Measurements from ENCODE around the gene CPA3. TPM values are rescaled to one million over a fixed set of nuclear protein-coding genes. Genes with fewer than 3 reads are reported as not detected.

CPA3 gene
- total and polyA plus RNA-seq, 2 donors (not counting 1 experiment from before 2014, with no cell fraction given): 0.17 TPM; not detected in 1

- Histone ChIP-seq H3K27ac (ENCODE audit: insufficient read depth, low read length) (no peak overlapping the region), H3K79me2 (ENCODE audit: control insufficient read depth, insufficient read depth, low read length) (no peaks in the 10 kb centered on the region), H3K4me2 (ENCODE audit: extremely low read depth, insufficient read depth, low read length) (no peak overlapping the region), H2AFZ (ENCODE audit: low read length) (no peak overlapping the region), H3K36me3 (ENCODE audit: control insufficient read depth, insufficient read depth, low read length) (no peaks in the 10 kb centered on the region), H3K27me3 (ENCODE audit: control insufficient read depth, insufficient read depth, low read length) (no peaks in the 10 kb centered on the region), H4K20me1 (ENCODE audit: control insufficient read depth, extremely low read depth, insufficient read depth, low read length) (no peaks in the 10 kb centered on the region), H3K4me3 (replicated peaks in 1 of 4; ENCODE audit: control extremely low read depth in 1 of 4, insufficient read depth in 1 of 4, low read depth in 3 of 4, low read length in 4 of 4) (no peak overlapping the region), H3K4me1 (ENCODE audit: control insufficient read depth, extremely low read depth, insufficient read depth, low read length) (no peaks in the 10 kb centered on the region), H3K9ac (ENCODE audit: insufficient read depth, low read length) (no peak overlapping the region), H3K9me3 (ENCODE audit: control insufficient read depth, insufficient read depth, low read depth, low read length) (no peaks in the 10 kb centered on the region)
- DNase-seq (ENCODE audit: low read depth in 2 of 2): peak; percentile 60 to 70
- no peak for TF ChIP-seq EZH2 (IDR thresholded peaks at IDR 0.05; ENCODE audit: low read length, missing control alignments)
- TF ChIP-seq, protein P1, sequence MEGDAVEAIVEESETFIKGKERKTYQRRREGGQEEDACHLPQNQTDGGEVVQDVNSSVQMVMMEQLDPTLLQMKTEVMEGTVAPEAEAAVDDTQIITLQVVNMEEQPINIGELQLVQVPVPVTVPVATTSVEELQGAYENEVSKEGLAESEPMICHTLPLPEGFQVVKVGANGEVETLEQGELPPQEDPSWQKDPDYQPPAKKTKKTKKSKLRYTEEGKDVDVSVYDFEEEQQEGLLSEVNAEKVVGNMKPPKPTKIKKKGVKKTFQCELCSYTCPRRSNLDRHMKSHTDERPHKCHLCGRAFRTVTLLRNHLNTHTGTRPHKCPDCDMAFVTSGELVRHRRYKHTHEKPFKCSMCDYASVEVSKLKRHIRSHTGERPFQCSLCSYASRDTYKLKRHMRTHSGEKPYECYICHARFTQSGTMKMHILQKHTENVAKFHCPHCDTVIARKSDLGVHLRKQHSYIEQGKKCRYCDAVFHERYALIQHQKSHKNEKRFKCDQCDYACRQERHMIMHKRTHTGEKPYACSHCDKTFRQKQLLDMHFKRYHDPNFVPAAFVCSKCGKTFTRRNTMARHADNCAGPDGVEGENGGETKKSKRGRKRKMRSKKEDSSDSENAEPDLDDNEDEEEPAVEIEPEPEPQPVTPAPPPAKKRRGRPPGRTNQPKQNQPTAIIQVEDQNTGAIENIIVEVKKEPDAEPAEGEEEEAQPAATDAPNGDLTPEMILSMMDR (conservative IDR thresholded peaks at IDR 0.05 in 1 of 2, IDR thresholded peaks at IDR 0.05 in 1 of 2; ENCODE audit: low read depth in 1 of 2, low read length in 2 of 2): no peak
Observed at GRCh38 chr3:148881286-148881685, 16.2 kb downstream of the CPA3 start.

DNA sequence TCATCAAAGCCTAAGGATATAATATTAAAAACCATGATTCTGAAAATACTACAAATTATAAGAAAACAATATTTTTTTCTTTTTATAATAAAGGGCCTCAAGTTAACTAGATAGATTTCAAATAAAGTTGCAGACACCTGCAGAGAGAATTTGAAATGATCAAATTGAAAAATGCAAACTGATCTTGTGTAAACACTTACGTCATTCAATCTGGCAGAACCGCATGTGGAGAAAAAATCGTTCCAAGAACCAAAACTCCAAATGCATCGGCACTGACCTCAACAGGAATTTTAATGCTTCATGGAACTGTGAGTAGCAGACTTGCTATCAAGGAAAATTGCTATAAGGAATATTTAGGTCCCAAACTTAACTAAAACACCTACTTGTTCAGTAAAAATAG, 17.2 kb downstream of the CPA3 start:
- Histone ChIP-seq H3K27me3 (ENCODE audit: control insufficient read depth, insufficient read depth, low read length) (no peaks in the 10 kb centered on the region), H3K36me3 (ENCODE audit: control insufficient read depth, insufficient read depth, low read length) (no peaks in the 10 kb centered on the region), H3K79me2 (ENCODE audit: control insufficient read depth, insufficient read depth, low read length) (no peaks in the 10 kb centered on the region), H2AFZ (ENCODE audit: low read length) (no peak overlapping the region), H3K9ac (ENCODE audit: insufficient read depth, low read length) (no peak overlapping the region), H3K27ac (ENCODE audit: insufficient read depth, low read length) (no peak overlapping the region), H3K4me1 (ENCODE audit: control insufficient read depth, extremely low read depth, insufficient read depth, low read length) (no peaks in the 10 kb centered on the region), H3K9me3 (ENCODE audit: control insufficient read depth, insufficient read depth, low read depth, low read length) (no peaks in the 10 kb centered on the region), H4K20me1 (ENCODE audit: control insufficient read depth, extremely low read depth, insufficient read depth, low read length) (no peaks in the 10 kb centered on the region), H3K4me3 (replicated peaks in 1 of 4; ENCODE audit: control extremely low read depth in 1 of 4, insufficient read depth in 1 of 4, low read depth in 3 of 4, low read length in 4 of 4) (no peak overlapping the region), H3K4me2 (ENCODE audit: extremely low read depth, insufficient read depth, low read length) (no peak overlapping the region)
- peak; percentile 74 to 75 for DNase-seq (ENCODE audit: low read depth in 2 of 2)
- TF ChIP-seq, protein P1 (conservative IDR thresholded peaks at IDR 0.05 in 1 of 2, IDR thresholded peaks at IDR 0.05 in 1 of 2; ENCODE audit: low read depth in 1 of 2, low read length in 2 of 2): no peak
- TF ChIP-seq EZH2 (IDR thresholded peaks at IDR 0.05; ENCODE audit: low read length, missing control alignments): no peak

- Histone ChIP-seq H3K79me2 (ENCODE audit: control insufficient read depth, insufficient read depth, low read length) (no peaks in the 10 kb centered on the region), H4K20me1 (ENCODE audit: control insufficient read depth, extremely low read depth, insufficient read depth, low read length) (no peaks in the 10 kb centered on the region), H3K4me2 (ENCODE audit: extremely low read depth, insufficient read depth, low read length) (no peak overlapping the region), H2AFZ (ENCODE audit: low read length) (no peak overlapping the region), H3K9ac (ENCODE audit: insufficient read depth, low read length) (no peak overlapping the region), H3K27me3 (ENCODE audit: control insufficient read depth, insufficient read depth, low read length) (no peaks in the 10 kb centered on the region), H3K36me3 (ENCODE audit: control insufficient read depth, insufficient read depth, low read length) (no peaks in the 10 kb centered on the region), H3K4me3 (replicated peaks in 1 of 4; ENCODE audit: control extremely low read depth in 1 of 4, insufficient read depth in 1 of 4, low read depth in 3 of 4, low read length in 4 of 4) (no peak overlapping the region), H3K4me1 (ENCODE audit: control insufficient read depth, extremely low read depth, insufficient read depth, low read length) (no peaks in the 10 kb centered on the region), H3K9me3 (ENCODE audit: control insufficient read depth, insufficient read depth, low read depth, low read length) (no peaks in the 10 kb centered on the region), H3K27ac (ENCODE audit: insufficient read depth, low read length) (no peak overlapping the region)
- TF ChIP-seq, protein P1 (conservative IDR thresholded peaks at IDR 0.05 in 1 of 2, IDR thresholded peaks at IDR 0.05 in 1 of 2; ENCODE audit: low read depth in 1 of 2, low read length in 2 of 2): no peak
- no peak for TF ChIP-seq EZH2 (IDR thresholded peaks at IDR 0.05; ENCODE audit: low read length, missing control alignments)
- no peak for DNase-seq (ENCODE audit: low read depth in 2 of 2)
Observed at GRCh38 chr3:148883163-148883562, 18.1 kb downstream of the CPA3 start.
